HepG2 (cell line): Measurements from ENCODE around the gene TCFL5. TPM values are rescaled to one million over a fixed set of nuclear protein-coding genes. Genes with fewer than 3 reads are reported as not detected.

Experiments
- CREM ChIP-seq, 2 experiments: sonication (generic) in 1 of 2; formaldehyde crosslinking in 1 of 2; IDR thresholded peaks; 2 replicates each; pipeline versions ENCODE4 v1.4.0 to v1.6.1; 2016 to 2020; ENCODE audit warnings: antibody characterized with exemption in 1 of 2, mild to moderate bottlenecking in 1 of 2, missing genetic modification reagents in 1 of 2
- HOXA7 ChIP-seq: sonication (generic); formaldehyde crosslinking; IDR thresholded peaks from 2 replicates; pipeline ENCODE4 v1.8.1; 2022; ENCODE audit warnings: mild to moderate bottlenecking, missing genetic modification reagents, moderate library complexity
- KAT7 ChIP-seq: IDR thresholded peaks from 2 replicates; pipeline ENCODE4 v1.6.1; 2018; ENCODE audit warnings: borderline replicate concordance, missing compliant biosample characterization
- PPARG ChIP-seq: conservative IDR thresholded peaks from 2 replicates; pipeline ENCODE4 v1.6.1; 2016; ENCODE audit warnings: missing biosample characterization, missing genetic modification reagents
- RARA ChIP-seq: IDR thresholded peaks from 2 replicates; pipeline ENCODE4 v1.6.1; 2016; ENCODE audit warnings: missing genetic modification reagents, missing compliant biosample characterization
- ZBTB1 ChIP-seq: sonication (generic); formaldehyde crosslinking; IDR thresholded peaks from 2 replicates; pipeline ENCODE4 v1.4.0; 2020; ENCODE audit warnings: missing genetic modification reagents, borderline replicate concordance
- ZNF136 ChIP-seq: sonication (generic); formaldehyde crosslinking; IDR thresholded peaks from 2 replicates; pipeline ENCODE4 v1.8.1; 2022; ENCODE audit warnings: low read depth, mild to moderate bottlenecking, moderate library complexity, missing genetic modification reagents
- ZNF382 ChIP-seq: sonication (generic); formaldehyde crosslinking; IDR thresholded peaks from 2 replicates; pipeline ENCODE4 v1.5.0; 2020; ENCODE audit warnings: missing genetic modification reagents, mild to moderate bottlenecking, borderline replicate concordance
- ZNF496 ChIP-seq: sonication (generic); formaldehyde crosslinking; IDR thresholded peaks from 2 replicates; pipeline ENCODE4 v1.8.1; 2023; ENCODE audit warnings: mild to moderate bottlenecking, moderate library complexity, missing genetic modification reagents; ENCODE audit not compliant: insufficient replicate concordance
- ZNF570 ChIP-seq: sonication (generic); formaldehyde crosslinking; IDR thresholded peaks from 2 replicates; pipeline ENCODE4 v1.4.0; 2020; ENCODE audit warnings: mild to moderate bottlenecking, missing genetic modification reagents, borderline replicate concordance
- ZNF773 ChIP-seq: sonication (generic); formaldehyde crosslinking; IDR thresholded peaks from 2 replicates; pipeline ENCODE4 v1.4.0; 2020; ENCODE audit warnings: missing genetic modification reagents, borderline replicate concordance
- ZNF790 ChIP-seq: sonication (generic); formaldehyde crosslinking; IDR thresholded peaks from 2 replicates; pipeline ENCODE4 v1.8.0; 2022; ENCODE audit warnings: missing genetic modification reagents, mild to moderate bottlenecking, borderline replicate concordance
- polyA plus RNA-seq, 8 experiments: library from polyadenylated mRNA; depleted of rRNA in 3 of 8; stranded (reverse) in 7 of 8; unstranded in 1 of 8; fragments of >200 nt; fragmentation: Illumina TruSeq in 4 of 8; extraction: Trizol in 4 of 8; gene quantifications; 2 replicates each; pipeline versions ENCODE4 v1.2.1 to v1.2.3, GENCODE V29; 2011 to 2016; ENCODE audit warnings: low read depth in 4 of 8, missing spikeins in 1 of 8, mixed read lengths in 1 of 8; ENCODE audit not compliant: insufficient read depth in 1 of 8
- total RNA-seq, 5 experiments: library from RNA; depleted of rRNA; stranded (reverse); fragments of >200 nt; fragmentation: Illumina TruSeq; extraction: Trizol; gene quantifications; 2 replicates each; pipeline ENCODE4 v1.2.3, GENCODE V29; 2016; ENCODE audit warnings: low read depth in 1 of 5
- TF ChIP-seq, protein P1 (sequence below): sonication (generic); formaldehyde crosslinking; IDR thresholded peaks from 2 replicates; pipeline ENCODE4 v1.4.0; 2020; ENCODE audit warnings: missing genetic modification reagents
- TF ChIP-seq, protein P2 (sequence below): fragments of 450-650 bp; IDR thresholded peaks from 2 replicates; pipeline ENCODE4 v1.6.1; 2016
- TF ChIP-seq, protein P3 (sequence below): IDR thresholded peaks from 2 replicates; pipeline ENCODE4 v1.6.1; 2016; ENCODE audit warnings: low read depth, borderline replicate concordance

The TCFL5 gene
- total and polyA plus RNA-seq, 2 of the 13 experiments (the other 11 are each of a cell fraction or from before 2014, with no cell fraction given): 14.8 to 20.0 TPM

DNA sequence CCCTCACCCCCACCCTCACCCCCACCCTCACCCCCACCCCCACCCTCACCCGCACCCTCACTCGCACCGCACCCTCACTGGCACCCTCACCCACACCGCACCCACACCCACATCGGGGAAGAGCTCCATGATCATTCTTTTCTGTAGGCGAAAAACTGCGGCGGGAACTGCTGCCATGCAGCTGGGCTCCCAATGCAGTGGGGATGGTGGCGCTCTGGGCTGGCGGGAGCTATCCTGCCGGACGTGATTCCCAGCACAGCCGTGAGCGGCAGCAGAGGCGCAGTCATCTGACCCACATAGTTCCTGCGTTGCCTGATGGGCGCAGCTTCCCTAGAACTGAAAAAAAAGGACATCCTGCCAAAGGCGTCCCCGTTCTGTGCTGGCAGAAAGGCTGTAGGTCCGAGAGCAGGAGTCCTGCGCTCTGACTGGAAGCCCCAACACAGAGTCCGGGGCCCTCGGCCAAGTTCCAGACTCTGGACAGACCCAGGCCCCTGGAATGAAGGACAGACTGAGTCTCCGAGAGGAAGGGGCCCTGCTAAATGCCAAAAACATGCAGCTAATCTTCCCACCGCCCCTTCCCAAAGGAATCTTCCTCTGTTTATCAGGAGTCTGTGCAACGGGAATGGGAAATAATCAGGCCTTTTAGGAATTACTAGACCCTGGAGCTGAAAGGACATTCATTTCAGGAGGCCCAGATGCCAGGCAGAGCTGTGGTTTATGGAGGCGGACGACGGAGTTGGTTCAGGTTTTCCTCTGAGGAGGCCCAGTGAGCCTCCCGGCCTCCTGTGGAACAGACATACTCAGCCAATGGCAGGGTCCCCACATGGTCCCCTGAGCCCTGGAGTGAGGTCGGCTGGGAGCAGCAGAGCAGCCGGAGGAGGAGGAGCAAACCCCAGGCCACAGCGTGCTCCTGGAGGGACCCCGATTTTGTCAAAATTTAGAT, 14.1 kb upstream of the TCFL5 start (continued):
- TF ChIP-seq, protein P1, sequence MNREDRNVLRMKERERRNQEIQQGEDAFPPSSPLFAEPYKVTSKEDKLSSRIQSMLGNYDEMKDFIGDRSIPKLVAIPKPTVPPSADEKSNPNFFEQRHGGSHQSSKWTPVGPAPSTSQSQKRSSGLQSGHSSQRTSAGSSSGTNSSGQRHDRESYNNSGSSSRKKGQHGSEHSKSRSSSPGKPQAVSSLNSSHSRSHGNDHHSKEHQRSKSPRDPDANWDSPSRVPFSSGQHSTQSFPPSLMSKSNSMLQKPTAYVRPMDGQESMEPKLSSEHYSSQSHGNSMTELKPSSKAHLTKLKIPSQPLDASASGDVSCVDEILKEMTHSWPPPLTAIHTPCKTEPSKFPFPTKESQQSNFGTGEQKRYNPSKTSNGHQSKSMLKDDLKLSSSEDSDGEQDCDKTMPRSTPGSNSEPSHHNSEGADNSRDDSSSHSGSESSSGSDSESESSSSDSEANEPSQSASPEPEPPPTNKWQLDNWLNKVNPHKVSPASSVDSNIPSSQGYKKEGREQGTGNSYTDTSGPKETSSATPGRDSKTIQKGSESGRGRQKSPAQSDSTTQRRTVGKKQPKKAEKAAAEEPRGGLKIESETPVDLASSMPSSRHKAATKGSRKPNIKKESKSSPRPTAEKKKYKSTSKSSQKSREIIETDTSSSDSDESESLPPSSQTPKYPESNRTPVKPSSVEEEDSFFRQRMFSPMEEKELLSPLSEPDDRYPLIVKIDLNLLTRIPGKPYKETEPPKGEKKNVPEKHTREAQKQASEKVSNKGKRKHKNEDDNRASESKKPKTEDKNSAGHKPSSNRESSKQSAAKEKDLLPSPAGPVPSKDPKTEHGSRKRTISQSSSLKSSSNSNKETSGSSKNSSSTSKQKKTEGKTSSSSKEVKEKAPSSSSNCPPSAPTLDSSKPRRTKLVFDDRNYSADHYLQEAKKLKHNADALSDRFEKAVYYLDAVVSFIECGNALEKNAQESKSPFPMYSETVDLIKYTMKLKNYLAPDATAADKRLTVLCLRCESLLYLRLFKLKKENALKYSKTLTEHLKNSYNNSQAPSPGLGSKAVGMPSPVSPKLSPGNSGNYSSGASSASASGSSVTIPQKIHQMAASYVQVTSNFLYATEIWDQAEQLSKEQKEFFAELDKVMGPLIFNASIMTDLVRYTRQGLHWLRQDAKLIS (CRISPR knock-in tag): no peak
- no peak for TF ChIP-seq RARA (CRISPR knock-in tag)
- no peak for TF ChIP-seq ZNF773
- no peak for TF ChIP-seq HOXA7 (CRISPR knock-in tag)
- peak; percentile 28; the same call in 1 of the 2 replicates for TF ChIP-seq PPARG
- peak; percentile 93; the same call in 1 of the 2 replicates for TF ChIP-seq ZBTB1 (CRISPR knock-in tag)
- TF ChIP-seq, protein P2, sequence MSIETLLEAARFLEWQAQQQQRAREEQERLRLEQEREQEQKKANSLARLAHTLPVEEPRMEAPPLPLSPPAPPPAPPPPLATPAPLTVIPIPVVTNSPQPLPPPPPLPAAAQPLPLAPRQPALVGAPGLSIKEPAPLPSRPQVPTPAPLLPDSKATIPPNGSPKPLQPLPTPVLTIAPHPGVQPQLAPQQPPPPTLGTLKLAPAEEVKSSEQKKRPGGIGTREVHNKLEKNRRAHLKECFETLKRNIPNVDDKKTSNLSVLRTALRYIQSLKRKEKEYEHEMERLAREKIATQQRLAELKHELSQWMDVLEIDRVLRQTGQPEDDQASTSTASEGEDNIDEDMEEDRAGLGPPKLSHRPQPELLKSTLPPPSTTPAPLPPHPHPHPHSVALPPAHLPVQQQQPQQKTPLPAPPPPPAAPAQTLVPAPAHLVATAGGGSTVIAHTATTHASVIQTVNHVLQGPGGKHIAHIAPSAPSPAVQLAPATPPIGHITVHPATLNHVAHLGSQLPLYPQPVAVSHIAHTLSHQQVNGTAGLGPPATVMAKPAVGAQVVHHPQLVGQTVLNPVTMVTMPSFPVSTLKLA: no peak
- TF ChIP-seq ZNF496 (CRISPR knock-in tag): no peak
- no peak for TF ChIP-seq ZNF790 (CRISPR knock-in tag)
- TF ChIP-seq ZNF570 (CRISPR knock-in tag): no peak
- TF ChIP-seq, protein P3, sequence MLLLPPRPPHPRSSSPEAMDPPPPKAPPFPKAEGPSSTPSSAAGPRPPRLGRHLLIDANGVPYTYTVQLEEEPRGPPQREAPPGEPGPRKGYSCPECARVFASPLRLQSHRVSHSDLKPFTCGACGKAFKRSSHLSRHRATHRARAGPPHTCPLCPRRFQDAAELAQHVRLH (CRISPR knock-in tag): peak; percentile 68; the same call in 1 of the 2 replicates
- no peak for TF ChIP-seq ZNF382 (CRISPR knock-in tag)
- no peak for TF ChIP-seq ZNF136 (CRISPR knock-in tag)
- peak; percentile 73; the same call in 1 of the 2 replicates for TF ChIP-seq KAT7 (CRISPR knock-in tag)
- no peak for TF ChIP-seq CREM (IDR thresholded peaks at IDR 0.05)
- no peak for TF ChIP-seq CREM (CRISPR knock-in tag; IDR thresholded peaks at IDR 0.05)
